Measurements from ENCODE around the gene GNMT.
"Not testable (repeated sequence)": the region's sequence is repeated elsewhere in the genome, so short reads cannot be mapped to it uniquely, and the experiment has no call there.

The GNMT gene

GRCh38 chr6:42960243-42961019 is at the start of gene GNMT:
GNMT (plus strand) TSS chr6:42960754; CDS start chr6:42960768, 14 bp downstream.
- peak; percentile 59 for DNase-seq

GRCh38 chr6:42911171-42912021 is 49.2 kb upstream of the GNMT start:
- no peak for DNase-seq

- no peak for DNase-seq
Observed at GRCh38 chr6:42914546-42914945, 46.0 kb upstream of the GNMT start.

- no peak for DNase-seq
Observed at GRCh38 chr6:42915732-42916131, 44.8 kb upstream of the GNMT start, which contains the start of gene PTCRA. PTCRA (plus strand) TSS chr6:42916053; CDS start chr6:42916070, 17 bp downstream.

- DNase-seq, result no peak
Observed at GRCh38 chr6:42916288-42916687, 44.3 kb upstream of the GNMT start.

GRCh38 chr6:42921801-42922200 is 38.8 kb upstream of the GNMT start:
- DNase-seq, result no peak

GRCh38 chr6:42923666-42924065 is 36.9 kb upstream of the GNMT start:
- DNase-seq, result no peak

- DNase-seq, result no peak
Observed at GRCh38 chr6:42925248-42925857, 35.2 kb upstream of the GNMT start.

- peak; percentile 98 for DNase-seq
Observed at GRCh38 chr6:42928986-42929820, 31.4 kb upstream of the GNMT start, which contains the start of gene CNPY3. CNPY3 (plus strand) TSS chr6:42929480; CDS start chr6:42929571, 91 bp downstream.

- no peak for DNase-seq
Observed at GRCh38 chr6:42929821-42930360, 30.7 kb upstream of the GNMT start.

- no peak for DNase-seq
Observed at GRCh38 chr6:42932412-42932811, 28.1 kb upstream of the GNMT start.

- no peak for DNase-seq
Observed at GRCh38 chr6:42933205-42933604, 27.3 kb upstream of the GNMT start.

GRCh38 chr6:42935322-42935721 is 25.2 kb upstream of the GNMT start:
- DNase-seq, result no peak

GRCh38 chr6:42936398-42936797 is 24.2 kb upstream of the GNMT start:
- no peak for DNase-seq

GRCh38 chr6:42937548-42938427 is 22.8 kb upstream of the GNMT start:
- no peak for DNase-seq

- no peak for DNase-seq
Observed at GRCh38 chr6:42938428-42938796, 22.1 kb upstream of the GNMT start.

- DNase-seq, result no peak
Observed at GRCh38 chr6:42938987-42939809, 21.4 kb upstream of the GNMT start.

- DNase-seq, result no peak
Observed at GRCh38 chr6:42939810-42940167, 20.8 kb upstream of the GNMT start.

GRCh38 chr6:42940493-42941045 is 20.0 kb upstream of the GNMT start:
- no peak for DNase-seq

- DNase-seq, result not testable (repeated sequence)
Observed at GRCh38 chr6:42941356-42941755, 19.2 kb upstream of the GNMT start.
